Duodenal mucosa (tissue), 2 donors: Measurements from ENCODE around the gene ZIM2.

ENCODE experiments used
- H3K27ac ChIP-seq: one replicate; pipeline ENCODE4 v1.7.0; 2013; ENCODE audit warnings: low read depth, low read length
- H3K27me3 ChIP-seq, 2 donors: one replicate each; pipeline ENCODE4 v1.7.0; 2013; ENCODE audit warnings: low read length in 2 of 2, control low read depth in 1 of 2; ENCODE audit not compliant: insufficient read depth in 2 of 2, control insufficient read depth in 1 of 2
- H3K36me3 ChIP-seq, 2 donors: one replicate each; pipeline ENCODE4 v1.7.0; 2013; ENCODE audit warnings: low read length in 2 of 2, control low read depth in 1 of 2; ENCODE audit not compliant: insufficient read depth in 2 of 2, control insufficient read depth in 1 of 2
- H3K4me1 ChIP-seq, 2 donors: one replicate each; pipeline ENCODE4 v1.7.0; 2013; ENCODE audit warnings: low read length in 2 of 2, control low read depth in 1 of 2; ENCODE audit not compliant: insufficient read depth in 2 of 2, control insufficient read depth in 1 of 2
- H3K4me3 ChIP-seq, 2 donors: one replicate each; pipeline ENCODE4 v1.7.0; 2013; ENCODE audit warnings: low read length in 2 of 2, low read depth in 1 of 2
- H3K9ac ChIP-seq, 2 donors: one replicate each; pipeline ENCODE4 v1.7.0; 2013; ENCODE audit warnings: low read length in 2 of 2, low read depth in 1 of 2
- H3K9me3 ChIP-seq, 2 donors: one replicate each; pipeline ENCODE4 v1.7.0; 2013; ENCODE audit warnings: low read length in 2 of 2, control low read depth in 1 of 2; ENCODE audit not compliant: control insufficient read depth in 1 of 2

The ZIM2 gene

DNA sequence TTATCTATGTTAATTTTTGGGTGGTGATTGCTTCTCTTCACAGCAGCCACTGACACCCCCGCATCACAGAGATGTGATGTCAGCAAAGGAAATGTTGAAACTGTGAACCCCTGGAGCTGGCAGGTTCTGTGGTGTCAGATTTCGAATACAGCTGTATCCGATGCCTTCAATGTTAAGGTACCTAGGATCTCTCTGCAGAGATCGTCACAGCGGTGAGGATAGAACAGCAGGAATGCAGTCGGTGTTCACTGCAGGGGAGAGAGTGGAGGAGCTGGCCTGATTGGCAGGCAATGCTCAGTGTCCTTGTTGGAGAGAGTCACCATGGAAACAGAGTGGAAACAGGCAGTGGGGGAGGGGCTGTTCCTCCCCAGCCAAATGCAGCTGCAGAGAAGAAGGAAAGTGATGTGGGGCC lies 89.4 kb downstream of the ZIM2 start:
- Histone ChIP-seq H3K36me3 (no peaks in the 10 kb centered on the region), H3K4me3 (no peak overlapping the region), H3K4me1 (no peaks in the 10 kb centered on the region), H3K9ac (no peak overlapping the region), H3K9me3 (peaks cover 23 to 32% of the 10 kb centered on the region in 2 donors), H3K27ac (no peak overlapping the region), H3K27me3 (no peaks in the 10 kb centered on the region)

- no peaks in the 10 kb centered on the region for H3K36me3 ChIP-seq
- no peaks in the 10 kb centered on the region for H3K27me3 ChIP-seq
- no peak overlapping the region for H3K27ac ChIP-seq
- no peak overlapping the region for H3K4me3 ChIP-seq
- H3K9me3 ChIP-seq, result peaks cover 21 to 31% of the 10 kb centered on the region in 2 donors
- no peaks in the 10 kb centered on the region for H3K4me1 ChIP-seq
- H3K9ac ChIP-seq, result no peak overlapping the region
Observed at GRCh38 chr19:56750658-56751057, 89.9 kb downstream of the ZIM2 start.

DNA sequence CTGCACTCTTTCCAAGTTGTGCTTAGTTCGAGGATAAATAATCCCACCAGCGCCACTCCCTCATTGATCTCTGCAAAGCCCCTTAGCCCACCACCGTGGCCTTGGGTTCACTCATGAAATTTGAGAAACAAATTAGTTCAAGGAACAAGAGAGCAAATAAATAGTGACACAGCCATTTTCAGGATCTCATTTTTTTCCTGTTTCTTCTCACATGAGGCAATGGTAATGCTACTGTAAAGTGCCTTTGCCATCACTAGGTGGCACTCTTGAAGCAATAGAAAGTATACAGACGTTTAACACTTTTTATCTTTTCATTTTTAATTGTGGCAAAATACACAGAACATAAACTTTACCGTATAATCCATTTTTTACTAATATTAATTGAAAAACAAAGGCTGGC lies 92.1 kb downstream of the ZIM2 start:
- Histone ChIP-seq H3K36me3 (no peaks in the 10 kb centered on the region), H3K4me1 (no peaks in the 10 kb centered on the region), H3K9me3 (peaks cover 21 to 27% of the 10 kb centered on the region in 2 donors), H3K27me3 (no peaks in the 10 kb centered on the region), H3K4me3 (no peak overlapping the region), H3K9ac (no peak overlapping the region), H3K27ac (no peak overlapping the region)

DNA sequence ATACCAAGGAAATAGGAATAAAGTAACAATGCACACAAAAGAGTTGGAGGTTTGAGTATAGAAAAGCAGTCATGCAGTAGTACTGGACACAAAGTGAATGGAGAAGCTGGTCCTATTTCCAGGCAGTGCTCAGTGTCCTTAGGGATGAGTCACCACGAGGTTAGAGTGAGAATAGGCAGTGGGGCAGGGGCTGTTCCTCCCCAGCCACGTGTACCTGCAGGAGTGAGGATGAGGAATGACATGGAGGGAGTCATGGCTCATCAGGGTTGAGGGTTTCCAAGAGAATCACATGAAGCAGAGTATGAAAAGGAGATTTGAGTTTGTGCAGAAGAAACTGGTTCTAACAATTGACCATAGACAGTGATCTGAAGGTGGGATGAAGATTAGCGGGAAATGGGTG lies 94.2 kb downstream of the ZIM2 start:
- H3K36me3 ChIP-seq, result no peaks in the 10 kb centered on the region

DNA sequence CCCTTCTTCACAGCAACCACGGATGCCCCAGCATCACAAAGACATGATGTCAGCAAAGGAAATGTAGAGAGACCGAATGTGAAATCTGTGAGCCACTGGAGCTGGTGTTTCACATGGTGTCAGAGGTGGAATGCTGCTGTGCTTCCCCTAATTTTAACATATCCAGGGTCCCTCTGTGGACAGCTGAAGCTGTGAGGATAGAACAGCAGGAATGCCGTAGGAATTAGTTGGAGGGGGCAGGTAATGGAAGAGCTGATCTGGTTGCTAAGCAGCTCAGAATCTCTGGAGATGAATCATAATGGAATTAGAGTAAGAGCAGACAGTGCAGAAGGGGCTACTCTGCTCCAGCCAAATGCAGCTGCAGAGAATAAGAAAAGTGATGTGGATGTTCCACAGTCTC lies 100.0 kb downstream of the ZIM2 start:
- H3K27ac ChIP-seq, result no peak overlapping the region
- no peaks in the 10 kb centered on the region for H3K36me3 ChIP-seq
- H3K9ac ChIP-seq, result no peak overlapping the region
- no peaks in the 10 kb centered on the region for H3K27me3 ChIP-seq
- peaks cover 20 to 28% of the 10 kb centered on the region in 2 donors for H3K9me3 ChIP-seq
- no peaks in the 10 kb centered on the region for H3K4me1 ChIP-seq
- no peak overlapping the region for H3K4me3 ChIP-seq

More for the DNA sequence above, 94.2 kb downstream of the ZIM2 start:
- Histone ChIP-seq H3K9me3 (peaks cover 21 to 26% of the 10 kb centered on the region in 2 donors), H3K27me3 (no peaks in the 10 kb centered on the region), H3K9ac (no peak overlapping the region), H3K4me1 (no peaks in the 10 kb centered on the region), H3K27ac (no peak overlapping the region), H3K4me3 (no peak overlapping the region)

GRCh38 chr19:56736571-56736970 lies 104.0 kb downstream of the ZIM2 start:
- no peak overlapping the region for H3K4me3 ChIP-seq

DNA sequence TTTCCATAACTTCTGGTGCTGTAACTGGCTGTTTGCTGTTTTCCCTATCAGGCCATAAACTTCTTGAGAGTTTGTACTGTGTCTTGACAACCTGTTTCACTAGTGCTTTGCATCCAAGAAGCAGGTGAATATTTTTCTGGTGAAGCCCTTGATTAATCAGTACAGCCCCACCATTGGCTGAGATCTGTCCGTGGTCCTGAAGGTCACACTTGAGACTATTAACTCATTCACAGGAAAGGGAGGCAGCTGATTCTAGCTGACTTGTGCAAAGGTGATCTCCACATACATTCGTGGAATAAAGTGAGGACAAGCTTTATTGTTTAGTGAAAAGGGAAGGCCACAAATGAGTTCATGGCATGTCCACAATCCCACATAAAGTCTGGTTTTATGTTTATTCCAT lies 107.5 kb downstream of the ZIM2 start:
- Histone ChIP-seq H3K27ac (no peak overlapping the region), H3K27me3 (no peaks in the 10 kb centered on the region), H3K4me1 (no peaks in the 10 kb centered on the region), H3K9me3 (peaks cover 18 to 23% of the 10 kb centered on the region in 2 donors), H3K9ac (no peak overlapping the region), H3K4me3 (peak overlapping the region in 1 of 2 donors; percentile 28), H3K36me3 (no peaks in the 10 kb centered on the region)

More at GRCh38 chr19:56736571-56736970, 104.0 kb downstream of the ZIM2 start:
- Histone ChIP-seq H3K36me3 (no peaks in the 10 kb centered on the region), H3K4me1 (no peaks in the 10 kb centered on the region), H3K9me3 (peaks cover 26 to 28% of the 10 kb centered on the region in 2 donors), H3K9ac (no peak overlapping the region), H3K27me3 (no peaks in the 10 kb centered on the region), H3K27ac (no peak overlapping the region)

DNA sequence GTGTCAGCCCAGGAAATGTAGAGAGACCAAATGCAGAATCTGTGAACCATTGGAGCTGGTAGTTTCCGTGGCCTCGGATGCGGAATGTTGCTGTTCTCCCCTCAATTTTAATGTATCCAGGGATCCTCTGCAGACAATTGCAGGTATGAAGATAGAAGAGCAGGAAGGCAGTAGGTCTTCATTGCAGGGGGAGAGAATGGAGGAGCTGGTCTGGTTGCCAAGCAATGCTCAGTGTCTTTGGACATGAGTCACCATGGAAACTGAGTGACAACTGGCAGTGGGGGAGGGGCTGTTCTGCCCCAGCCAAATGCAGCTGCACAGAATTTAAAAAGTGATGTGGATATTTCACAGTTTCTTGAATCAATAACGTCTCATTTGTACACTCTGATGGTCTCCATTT lies 112.8 kb downstream of the ZIM2 start:
- Histone ChIP-seq H3K4me3 (no peak overlapping the region), H3K27me3 (no peaks in the 10 kb centered on the region), H3K9ac (no peak overlapping the region), H3K4me1 (no peaks in the 10 kb centered on the region), H3K36me3 (no peaks in the 10 kb centered on the region), H3K27ac (no peak overlapping the region), H3K9me3 (peaks cover 15 to 28% of the 10 kb centered on the region in 2 donors)

GRCh38 chr19:56725829-56726424 lies 114.6 kb downstream of the ZIM2 start:
- Histone ChIP-seq H3K4me1 (no peaks in the 10 kb centered on the region), H3K27me3 (no peaks in the 10 kb centered on the region), H3K9me3 (peaks cover 27 to 28% of the 10 kb centered on the region in 2 donors), H3K27ac (no peak overlapping the region), H3K9ac (no peak overlapping the region), H3K4me3 (no peak overlapping the region), H3K36me3 (no peaks in the 10 kb centered on the region)
